ENCODE measurements around the gene THBS3.

DNA sequence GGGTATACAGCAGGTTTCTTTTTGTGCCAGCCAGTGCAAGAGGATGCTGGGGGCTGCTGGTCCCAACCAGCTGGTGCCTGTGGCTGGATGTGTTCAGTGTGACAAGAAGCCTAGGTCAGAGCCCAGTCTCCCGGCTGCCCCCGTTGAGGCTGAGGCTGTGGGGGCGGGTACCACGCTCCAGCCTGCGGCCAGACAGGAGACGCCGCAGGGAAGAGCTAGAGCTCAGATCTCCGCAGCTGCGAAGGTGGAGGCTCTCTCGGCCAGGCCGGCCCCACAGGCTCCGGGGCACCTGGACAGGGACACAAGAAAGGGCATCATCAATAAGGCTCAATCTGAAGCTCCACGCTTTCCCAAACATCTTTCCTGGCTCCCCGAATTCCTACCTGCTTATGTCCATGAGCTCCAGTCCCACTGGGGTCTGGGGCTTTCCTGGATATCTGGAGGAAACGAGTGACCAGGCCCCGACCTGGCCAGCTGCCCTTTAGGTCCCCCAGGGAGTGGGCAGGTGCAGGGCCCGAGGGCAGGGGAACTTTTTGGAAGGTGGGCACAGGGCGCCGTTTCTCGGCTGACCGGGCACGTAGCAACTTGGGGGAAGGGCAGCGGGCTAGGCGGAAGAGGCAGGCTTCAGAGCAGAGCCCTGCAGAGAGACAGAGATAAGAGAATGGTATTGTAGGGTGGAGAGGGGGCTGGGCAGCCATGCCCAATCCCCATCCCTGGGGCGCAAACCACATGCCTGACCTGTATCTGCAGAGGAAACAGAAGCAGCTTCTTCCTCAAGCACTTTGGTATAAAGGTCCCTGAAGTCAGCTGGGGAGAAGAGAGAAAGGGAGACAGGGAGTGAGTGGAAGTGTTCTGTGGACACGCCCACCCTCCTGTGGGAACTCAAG is 40.2 kb upstream of the THBS3 start:
- TF ChIP-seq CTCF (IDR thresholded peaks at IDR 0.05; ENCODE audit: poor library complexity, severe bottlenecking) (no peak), POLR2AphosphoS5 (IDR thresholded peaks at IDR 0.05) (no peak), EP300 (conservative IDR thresholded peaks at IDR 0.05; ENCODE audit: poor library complexity, severe bottlenecking) (no peak), RAD21 (conservative IDR thresholded peaks at IDR 0.05) (no peak), EZH2 (IDR thresholded peaks at IDR 0.05; ENCODE audit: borderline replicate concordance, insufficient read depth, low read length, poor library complexity, severe bottlenecking) (no peak), SMC3 (conservative IDR thresholded peaks at IDR 0.05; ENCODE audit: poor library complexity) (no peak), TAF1 (IDR thresholded peaks at IDR 0.05; ENCODE audit: low read depth) (no peak)
- TF ChIP-seq, protein P1, sequence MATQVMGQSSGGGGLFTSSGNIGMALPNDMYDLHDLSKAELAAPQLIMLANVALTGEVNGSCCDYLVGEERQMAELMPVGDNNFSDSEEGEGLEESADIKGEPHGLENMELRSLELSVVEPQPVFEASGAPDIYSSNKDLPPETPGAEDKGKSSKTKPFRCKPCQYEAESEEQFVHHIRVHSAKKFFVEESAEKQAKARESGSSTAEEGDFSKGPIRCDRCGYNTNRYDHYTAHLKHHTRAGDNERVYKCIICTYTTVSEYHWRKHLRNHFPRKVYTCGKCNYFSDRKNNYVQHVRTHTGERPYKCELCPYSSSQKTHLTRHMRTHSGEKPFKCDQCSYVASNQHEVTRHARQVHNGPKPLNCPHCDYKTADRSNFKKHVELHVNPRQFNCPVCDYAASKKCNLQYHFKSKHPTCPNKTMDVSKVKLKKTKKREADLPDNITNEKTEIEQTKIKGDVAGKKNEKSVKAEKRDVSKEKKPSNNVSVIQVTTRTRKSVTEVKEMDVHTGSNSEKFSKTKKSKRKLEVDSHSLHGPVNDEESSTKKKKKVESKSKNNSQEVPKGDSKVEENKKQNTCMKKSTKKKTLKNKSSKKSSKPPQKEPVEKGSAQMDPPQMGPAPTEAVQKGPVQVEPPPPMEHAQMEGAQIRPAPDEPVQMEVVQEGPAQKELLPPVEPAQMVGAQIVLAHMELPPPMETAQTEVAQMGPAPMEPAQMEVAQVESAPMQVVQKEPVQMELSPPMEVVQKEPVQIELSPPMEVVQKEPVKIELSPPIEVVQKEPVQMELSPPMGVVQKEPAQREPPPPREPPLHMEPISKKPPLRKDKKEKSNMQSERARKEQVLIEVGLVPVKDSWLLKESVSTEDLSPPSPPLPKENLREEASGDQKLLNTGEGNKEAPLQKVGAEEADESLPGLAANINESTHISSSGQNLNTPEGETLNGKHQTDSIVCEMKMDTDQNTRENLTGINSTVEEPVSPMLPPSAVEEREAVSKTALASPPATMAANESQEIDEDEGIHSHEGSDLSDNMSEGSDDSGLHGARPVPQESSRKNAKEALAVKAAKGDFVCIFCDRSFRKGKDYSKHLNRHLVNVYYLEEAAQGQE (IDR thresholded peaks at IDR 0.05; ENCODE audit: borderline replicate concordance) = no peak

Data from neural cell (in vitro differentiated cells).